ENCODE data around the gene ZNF318. TPM values are rescaled to one million over a fixed set of nuclear protein-coding genes. Genes with fewer than 3 reads are reported as not detected.
"Not testable (repeated sequence)": the region's sequence is repeated elsewhere in the genome, so short reads cannot be mapped to it uniquely, and the experiment has no call there.

ZNF318 gene
- total RNA-seq, 1 donor from 2014 or later: 11.3 TPM

- intact Hi-C loops (cut with DNase I): no loop called here
- ATAC-seq (no peak), DNase-seq (ENCODE audit: missing footprints) (no peak)
Measured at GRCh38 chr6:43347444-43347843, 22.0 kb downstream of the ZNF318 start.

DNA sequence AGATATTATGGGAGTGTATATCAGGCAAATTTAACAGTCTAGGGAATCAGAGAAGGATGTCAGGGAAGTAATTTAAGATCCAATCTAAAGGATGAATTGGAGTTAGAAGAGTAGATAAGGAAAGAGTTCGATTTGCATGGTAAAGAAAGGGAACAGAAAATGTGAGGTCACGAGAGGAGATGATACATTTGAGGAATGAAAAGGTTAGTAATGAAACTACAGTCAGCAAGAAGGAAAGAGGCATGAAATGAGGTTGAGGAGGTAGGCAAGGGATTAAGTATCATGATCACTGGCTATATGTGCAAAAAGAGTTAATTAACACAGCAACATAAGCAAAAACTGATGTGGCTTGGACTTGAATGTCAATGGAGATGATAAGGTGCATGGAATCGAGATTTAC, 22.4 kb downstream of the ZNF318 start:
- DNase-seq (ENCODE audit: missing footprints) (no peak), ATAC-seq (no peak)
- intact Hi-C loops (cut with DNase I): no loop called here

GRCh38 chr6:43346243-43346642, 23.2 kb downstream of the ZNF318 start:
- intact Hi-C loops (cut with DNase I); ATAC-seq; DNase-seq (ENCODE audit: missing footprints): not testable (repeated sequence)

GRCh38 chr6:43339168-43339567, 30.3 kb downstream of the ZNF318 start:
- no peak for DNase-seq (ENCODE audit: missing footprints)
- intact Hi-C loops (cut with DNase I): no loop called here
- ATAC-seq: no peak

- intact Hi-C loops (cut with DNase I): no loop called here
- DNase-seq (ENCODE audit: missing footprints): no peak
- ATAC-seq: no peak
Measured at GRCh38 chr6:43338243-43338642, 31.2 kb downstream of the ZNF318 start.

DNA sequence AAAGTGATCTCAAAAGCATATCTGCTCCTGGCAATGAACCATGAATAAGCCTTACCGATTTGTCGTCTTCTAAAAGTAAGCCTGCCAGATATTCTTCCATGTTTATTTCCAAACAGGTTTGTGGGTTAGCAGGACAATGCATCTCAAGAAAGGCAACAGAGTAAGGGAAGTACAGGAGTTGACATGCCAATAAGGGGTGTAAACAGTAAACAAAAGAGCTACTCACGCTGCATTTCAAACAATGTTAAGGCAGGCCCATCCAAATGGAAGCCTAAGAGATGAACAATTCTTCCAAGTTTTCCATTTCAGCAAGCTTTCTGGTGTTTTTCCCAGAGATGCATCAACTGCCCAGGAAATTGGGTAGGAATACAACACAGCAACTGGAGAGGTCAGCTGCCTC, 33.1 kb downstream of the ZNF318 start:
- intact Hi-C loops (cut with DNase I): no loop called here
- DNase-seq (ENCODE audit: missing footprints): no peak
- no peak for ATAC-seq

DNA sequence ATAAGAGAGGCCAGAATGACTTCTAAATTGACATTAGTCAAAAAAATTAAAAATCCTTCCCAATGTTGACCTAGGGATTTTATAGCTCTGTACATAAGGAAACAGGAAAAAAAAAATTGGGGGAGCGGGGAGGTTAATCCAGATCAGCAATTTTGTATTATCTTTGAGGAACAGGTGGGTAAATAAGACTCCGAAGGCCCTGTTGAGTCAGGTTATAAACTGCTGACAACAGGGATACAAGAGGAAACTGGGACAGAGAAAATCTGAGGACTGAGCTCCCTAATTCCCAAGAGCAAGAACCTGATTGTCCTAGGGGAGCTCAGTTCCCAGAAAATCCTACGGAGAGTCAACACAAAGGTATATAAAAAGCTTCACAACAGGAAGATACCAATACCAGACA, 34.0 kb downstream of the ZNF318 start:
- ATAC-seq (no peak), DNase-seq (ENCODE audit: missing footprints) (no peak)
- intact Hi-C loops (cut with DNase I): loop anchor here (2.0 kb wide), 1 partner anchor 75 kb away; no protein-coding TSS in a partner anchor

- no peak for DNase-seq (ENCODE audit: missing footprints)
- no peak for ATAC-seq
- intact Hi-C loops (cut with DNase I): loop anchor here (2.0 kb wide), 1 partner anchor 74 kb away; no protein-coding TSS in a partner anchor
Measured at GRCh38 chr6:43334466-43335095, 34.9 kb downstream of the ZNF318 start.

GRCh38 chr6:43331891-43332290, 37.6 kb downstream of the ZNF318 start:
- ATAC-seq (no peak), DNase-seq (ENCODE audit: missing footprints) (no peak)
- intact Hi-C loops (cut with DNase I): no loop called here

DNA sequence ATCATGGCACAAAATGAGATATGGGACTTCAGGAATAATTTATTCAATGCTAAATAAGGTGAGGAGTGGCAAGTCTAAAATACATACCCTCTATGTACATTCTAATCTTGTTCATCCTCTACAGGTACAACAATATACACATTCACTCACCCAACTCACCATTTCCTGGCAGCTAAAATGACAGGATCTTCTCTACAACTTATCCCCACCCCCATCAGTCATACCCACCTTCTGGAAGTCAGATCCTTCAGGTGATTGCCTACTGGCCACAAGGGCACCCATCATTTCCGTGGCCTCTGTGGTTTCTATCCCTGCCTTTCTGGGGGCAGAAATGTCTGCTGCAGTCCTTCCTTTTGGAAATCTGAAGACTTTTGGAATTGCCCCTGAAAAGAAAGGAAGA, 38.0 kb downstream of the ZNF318 start:
- ATAC-seq: no peak
- no peak for DNase-seq (ENCODE audit: missing footprints)
- intact Hi-C loops (cut with DNase I): no loop called here

GRCh38 chr6:43328528-43328927, 40.9 kb downstream of the ZNF318 start:
- intact Hi-C loops (cut with DNase I): loop anchor here (2.0 kb wide), 1 partner anchor 40 kb away; the partner anchor contains the start of gene ZNF318
- DNase-seq (ENCODE audit: missing footprints) (no peak), ATAC-seq (peak; percentile 92)

- no peak for DNase-seq (ENCODE audit: missing footprints)
- intact Hi-C loops (cut with DNase I): no loop called here
- no peak for ATAC-seq
Measured at GRCh38 chr6:43325876-43326275, 43.6 kb downstream of the ZNF318 start.

DNA sequence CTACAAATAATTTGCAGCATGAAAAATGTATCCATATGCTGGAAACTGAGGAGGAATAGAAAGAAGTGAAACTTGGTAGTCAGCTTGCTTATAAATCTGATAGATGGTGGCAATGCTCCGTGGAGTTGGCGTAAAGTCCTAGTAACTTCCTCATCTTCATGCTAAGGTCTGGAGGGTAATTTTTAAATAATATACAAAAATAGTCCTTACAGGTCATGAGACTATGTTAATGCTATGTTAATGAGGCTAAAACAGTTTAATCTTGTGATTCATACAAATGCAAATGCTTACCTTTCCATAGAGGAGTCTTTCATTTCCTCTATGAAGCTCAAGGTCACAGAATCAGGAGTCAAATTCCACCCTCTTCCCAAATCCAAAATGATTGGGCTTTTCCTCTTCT, 51.4 kb downstream of the ZNF318 start:
- DNase-seq (ENCODE audit: missing footprints): no peak
- intact Hi-C loops (cut with DNase I): no loop called here
- no peak for ATAC-seq

DNA sequence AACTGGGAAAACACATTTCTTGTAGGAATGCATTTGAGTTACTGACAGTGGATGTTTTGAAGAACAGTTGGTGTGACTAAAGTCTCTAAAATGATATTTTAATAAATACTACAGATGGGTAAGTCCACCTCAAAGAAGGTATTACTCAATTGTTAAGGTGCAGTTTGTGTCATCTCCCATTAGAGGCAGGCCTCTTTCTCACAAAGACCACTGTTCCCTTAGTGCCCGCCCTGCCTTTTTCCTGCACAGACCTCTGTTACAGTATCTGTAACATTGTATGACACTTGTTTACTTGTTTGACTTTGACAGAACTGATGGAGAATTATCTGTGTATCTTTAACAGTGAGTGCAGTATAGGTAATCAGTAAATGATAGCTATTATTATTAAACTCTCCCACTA, 55.6 kb downstream of the ZNF318 start:
- no peak for ATAC-seq
- intact Hi-C loops (cut with DNase I): no loop called here
- no peak for DNase-seq (ENCODE audit: missing footprints)

DNA sequence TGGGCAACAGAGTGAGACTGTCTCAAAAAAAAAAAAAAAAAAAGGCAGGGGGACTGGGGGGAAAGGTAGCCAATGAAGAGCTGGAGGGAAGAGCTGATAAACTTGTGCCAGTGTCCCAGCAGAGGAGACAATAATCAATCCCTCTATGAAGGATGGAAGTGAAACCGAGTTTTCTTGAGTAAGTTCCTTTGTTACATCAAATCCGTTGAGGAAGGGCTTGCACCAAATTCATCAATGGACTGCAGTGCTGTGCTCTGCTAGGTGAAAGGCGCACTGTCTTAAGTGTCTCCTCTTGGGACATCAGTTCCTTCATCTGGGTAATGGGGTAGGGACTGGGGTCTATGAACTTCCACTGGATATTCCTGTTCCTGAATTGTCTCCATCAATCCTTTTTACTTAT, 57.8 kb downstream of the ZNF318 start:
- DNase-seq (ENCODE audit: missing footprints): no peak
- intact Hi-C loops (cut with DNase I): no loop called here
- no peak for ATAC-seq

- intact Hi-C loops (cut with DNase I): no loop called here
- ATAC-seq: no peak
Measured at GRCh38 chr6:43310624-43311023, 58.8 kb downstream of the ZNF318 start.

DNA sequence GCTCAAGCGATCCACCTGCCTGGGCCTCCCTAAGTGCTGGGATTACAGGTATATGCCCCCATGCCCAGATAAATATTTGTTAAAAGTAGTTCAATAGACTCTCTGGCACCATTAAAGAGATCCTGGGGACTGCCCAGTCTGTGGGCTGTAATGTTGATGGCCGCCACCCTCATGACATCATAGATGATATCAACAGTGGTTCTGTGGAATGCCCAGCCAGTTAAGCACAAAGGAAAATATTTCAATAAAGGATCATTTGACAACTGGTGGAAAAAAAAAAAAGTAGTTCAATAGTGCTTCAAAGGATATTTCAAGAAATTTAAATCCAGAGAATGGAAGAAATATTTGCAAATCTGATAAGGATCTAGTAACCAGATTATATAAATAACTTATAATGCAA, 59.3 kb downstream of the ZNF318 start:
- intact Hi-C loops (cut with DNase I): no loop called here
- no peak for ATAC-seq

More at GRCh38 chr6:43310624-43311023, 58.8 kb downstream of the ZNF318 start:
- DNase-seq (ENCODE audit: missing footprints): no peak

GRCh38 chr6:43308990-43309477, 60.4 kb downstream of the ZNF318 start:
- ATAC-seq: no peak
- intact Hi-C loops (cut with DNase I): no loop called here
- DNase-seq (ENCODE audit: missing footprints): no peak

More for the DNA sequence above, 59.3 kb downstream of the ZNF318 start:
- DNase-seq (ENCODE audit: missing footprints): no peak

DNA sequence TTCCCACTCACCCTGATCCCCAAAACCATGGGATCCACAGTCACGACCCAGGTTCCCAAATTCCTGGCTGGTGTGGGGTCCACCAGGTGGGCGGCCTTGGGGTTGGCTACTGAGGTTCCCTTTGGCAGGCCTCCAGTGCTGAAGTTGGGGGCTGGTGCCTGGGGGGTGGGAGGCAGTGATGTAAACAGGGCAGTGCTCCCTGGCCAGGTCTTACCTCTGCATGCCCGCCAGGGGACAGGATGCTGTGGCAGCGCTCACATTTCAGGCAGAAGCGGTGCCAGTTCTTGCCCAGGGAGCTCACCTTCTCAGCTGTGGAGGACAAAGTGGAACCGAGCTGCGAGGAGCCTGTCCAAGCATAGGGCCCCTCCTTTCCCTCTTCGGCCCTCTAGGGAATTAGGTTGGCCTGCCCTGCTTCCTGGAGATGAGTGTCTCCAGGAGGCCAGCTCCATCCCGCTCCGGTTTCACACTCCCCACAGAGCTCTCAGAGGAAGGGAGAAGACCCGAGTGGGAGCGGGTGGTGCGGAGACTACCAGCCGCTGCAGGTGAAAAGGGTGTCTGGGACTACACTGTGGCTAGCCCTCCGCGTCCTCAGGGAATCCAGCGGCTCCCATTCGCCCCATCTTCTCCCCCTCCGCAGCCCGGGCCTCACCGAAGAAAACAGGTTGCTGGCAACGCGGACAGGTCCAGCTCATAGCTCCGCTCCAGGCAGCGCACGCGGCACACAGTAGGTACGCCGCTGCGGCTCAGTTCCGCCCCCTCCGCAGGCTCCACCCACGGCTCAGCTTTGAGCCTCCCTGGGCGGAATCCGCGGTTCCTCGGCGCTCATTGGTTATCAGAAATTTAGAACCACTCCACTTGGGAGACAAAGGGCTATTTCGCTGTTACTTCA, 61.1 kb downstream of the ZNF318 start, which contains the start of gene CRIP3:
TSS of gene CRIP3 (minus strand) at position 726 of the 889 bp plus-strand sequence. CDS start at position 692, 34 bp downstream.
- intact Hi-C loops (cut with DNase I): no loop called here
- ATAC-seq (peak; percentile 60), DNase-seq (ENCODE audit: missing footprints) (peak; percentile 81)
